Neural progenitor cell (in vitro differentiated cells): ENCODE data around the gene DLK1. TPM values are rescaled to one million over a fixed set of nuclear protein-coding genes. Genes with fewer than 3 reads are reported as not detected.

Experiments
- DNase-seq: peaks from one replicate; pipeline ENCODE4 v3.0.0-alpha.2; 2016; ENCODE audit warnings: low spot score
- H2AFZ ChIP-seq: fragments of 200-600 bp; sonication (generic); replicated peaks from 2 replicates; pipeline ENCODE4 v1.6.1; 2016; ENCODE audit warnings: antibody characterized with exemption
- H3F3A ChIP-seq: fragments of 200-600 bp; sonication (generic); 2 replicates; pipeline ENCODE4 v1.6.1; 2016; ENCODE audit warnings: antibody characterized with exemption, low read depth
- H3K27ac ChIP-seq: fragments of 200-600 bp; sonication (generic); 2 replicates; pipeline ENCODE4 v1.5.1; 2016; ENCODE audit warnings: mild to moderate bottlenecking
- H3K27me3 ChIP-seq: fragments of 200-600 bp; sonication (generic); 2 replicates; pipeline ENCODE4 v1.6.1; 2016; ENCODE audit warnings: mild to moderate bottlenecking, moderate library complexity
- H3K36me3 ChIP-seq: fragments of 200-600 bp; sonication (generic); 2 replicates; pipeline ENCODE4 v1.5.1; 2016
- H3K4me1 ChIP-seq: fragments of 200-600 bp; sonication (generic); 2 replicates; pipeline ENCODE4 v1.6.1; 2016; ENCODE audit warnings: mixed run types
- H3K4me2 ChIP-seq: fragments of 200-600 bp; sonication (generic); 2 replicates; pipeline ENCODE4 v1.6.1; 2016
- H3K4me3 ChIP-seq: fragments of 200-600 bp; sonication (generic); 2 replicates; pipeline ENCODE4 v1.5.1; 2016
- H3K79me2 ChIP-seq: fragments of 200-600 bp; sonication (generic); 2 replicates; pipeline ENCODE4 v1.6.1; 2016; ENCODE audit warnings: low read depth
- H3K9ac ChIP-seq: fragments of 200-600 bp; sonication (generic); 2 replicates; pipeline ENCODE4 v1.6.1; 2016
- H3K9me3 ChIP-seq: fragments of 200-600 bp; sonication (generic); 2 replicates; pipeline ENCODE4 v1.5.1; 2016; ENCODE audit warnings: low read depth
- H4K20me1 ChIP-seq: fragments of 200-600 bp; sonication (generic); 2 replicates; pipeline ENCODE4 v1.6.1; 2016; ENCODE audit warnings: low read depth
- H3K27ac Mint-ChIP-seq: 3 replicates; pipeline ENCODE4 v1.8.0; 2021; ENCODE audit warnings: mixed read lengths
- H3K27me3 Mint-ChIP-seq: 2 replicates; pipeline ENCODE4 v1.8.0; 2022; ENCODE audit warnings: low read depth, mild to moderate bottlenecking, inconsistent platforms, moderate library complexity, mixed read lengths; ENCODE audit not compliant: insufficient read depth
- H3K36me3 Mint-ChIP-seq: 3 replicates; pipeline ENCODE4 v1.8.0; 2021; ENCODE audit warnings: mixed read lengths
- H3K4me1 Mint-ChIP-seq: 3 replicates; pipeline ENCODE4 v1.8.0; 2021; ENCODE audit warnings: mixed read lengths
- H3K4me3 Mint-ChIP-seq: 3 replicates; pipeline ENCODE4 v1.8.0; 2021; ENCODE audit warnings: mild to moderate bottlenecking, moderate library complexity, mixed read lengths
- H3K9me3 Mint-ChIP-seq: 3 replicates; pipeline ENCODE4 v1.8.0; 2020; ENCODE audit warnings: mixed read lengths
- CTCF ChIP-seq: fragments of 200-600 bp; sonication (generic); IDR thresholded peaks from 2 replicates; pipeline ENCODE4 v1.5.1; 2017; ENCODE audit warnings: antibody characterized with exemption, mild to moderate bottlenecking
- EZH2 ChIP-seq: fragments of 200-600 bp; sonication (generic); IDR thresholded peaks from 2 replicates; pipeline ENCODE4 v1.6.1; 2017; ENCODE audit warnings: antibody characterized with exemption, mild to moderate bottlenecking, moderate library complexity
- EZH2phosphoT487 ChIP-seq: fragments of 200-600 bp; sonication (generic); IDR thresholded peaks from 2 replicates; pipeline ENCODE4 v1.6.1; 2017; ENCODE audit warnings: antibody characterized with exemption
- total RNA-seq: library from RNA; depleted of rRNA; stranded (reverse); fragments of >200 nt; gene quantifications from 2 replicates; pipeline ENCODE4 v1.2.3, GENCODE V29; 2015; ENCODE audit warnings: low replicate concordance

Gene DLK1
- total RNA-seq, 1 donor from 2014 or later: 312 TPM

GRCh38 chr14:100698666-100699448 lies 27.8 kb upstream of the DLK1 start:
- Histone ChIP-seq H3K4me2 (no peak overlapping the region), H4K20me1 (no peaks in the 10 kb centered on the region), H3K27ac (no peak overlapping the region), H3K27me3 (no peaks in the 10 kb centered on the region), H3K9me3 (no peaks in the 10 kb centered on the region), H3K79me2 (no peaks in the 10 kb centered on the region), H3F3A (no peaks in the 10 kb centered on the region), H3K4me1 (peaks cover 9% of the 10 kb centered on the region), H3K9ac (no peak overlapping the region), H2AFZ (no peak overlapping the region), H3K4me3 (no peak overlapping the region), H3K36me3 (no peaks in the 10 kb centered on the region)
- H3K4me3 Mint-ChIP-seq: no peak overlapping the region
- H3K9me3 Mint-ChIP-seq: no peaks in the 10 kb centered on the region
- peak overlapping the region; percentile 59 for H3K27ac Mint-ChIP-seq
- H3K36me3 Mint-ChIP-seq: no peaks in the 10 kb centered on the region
- peaks cover 18% of the 10 kb centered on the region for H3K27me3 Mint-ChIP-seq
- no peak for DNase-seq
- no peak for TF ChIP-seq CTCF
- no peak for TF ChIP-seq EZH2phosphoT487
- TF ChIP-seq EZH2: no peak
- H3K4me1 Mint-ChIP-seq: peaks cover 32% of the 10 kb centered on the region

- no peaks in the 10 kb centered on the region for H3K36me3 Mint-ChIP-seq
- Histone ChIP-seq H2AFZ (peak overlapping the region; percentile 9), H3K9me3 (no peaks in the 10 kb centered on the region), H3K9ac (no peak overlapping the region), H3K4me2 (no peak overlapping the region), H3K27me3 (no peaks in the 10 kb centered on the region), H3K4me3 (no peak overlapping the region), H3K4me1 (peaks cover 9% of the 10 kb centered on the region), H3K27ac (no peak overlapping the region), H4K20me1 (no peaks in the 10 kb centered on the region), H3F3A (no peaks in the 10 kb centered on the region), H3K36me3 (no peaks in the 10 kb centered on the region), H3K79me2 (no peaks in the 10 kb centered on the region)
- peaks cover 22% of the 10 kb centered on the region for H3K27me3 Mint-ChIP-seq
- H3K9me3 Mint-ChIP-seq: no peaks in the 10 kb centered on the region
- no peak for DNase-seq
- no peak overlapping the region for H3K4me3 Mint-ChIP-seq
- TF ChIP-seq CTCF (no peak), EZH2 (no peak), EZH2phosphoT487 (no peak)
- peaks cover 16% of the 10 kb centered on the region for H3K4me1 Mint-ChIP-seq
- no peak overlapping the region for H3K27ac Mint-ChIP-seq
These were observed 25.4 kb upstream of the DLK1 start for GRCh38 chr14:100701314-100701713.

- Histone ChIP-seq H2AFZ (no peak overlapping the region), H3K27ac (no peak overlapping the region), H3K4me2 (no peak overlapping the region), H3K4me1 (peaks cover 9% of the 10 kb centered on the region), H3K9ac (no peak overlapping the region), H3K9me3 (no peaks in the 10 kb centered on the region), H3K79me2 (no peaks in the 10 kb centered on the region), H3K36me3 (no peaks in the 10 kb centered on the region), H3K27me3 (no peaks in the 10 kb centered on the region), H3K4me3 (no peak overlapping the region), H4K20me1 (no peaks in the 10 kb centered on the region), H3F3A (peaks cover 6% of the 10 kb centered on the region)
- Mint-ChIP-seq H3K27me3 (peaks cover 26% of the 10 kb centered on the region), H3K9me3 (no peaks in the 10 kb centered on the region), H3K4me3 (no peak overlapping the region), H3K27ac (no peak overlapping the region), H3K36me3 (no peaks in the 10 kb centered on the region), H3K4me1 (peaks cover 15% of the 10 kb centered on the region)
- no peak for DNase-seq
- TF ChIP-seq EZH2: no peak
- no peak for TF ChIP-seq EZH2phosphoT487
- TF ChIP-seq CTCF: no peak
These were observed 24.1 kb upstream of the DLK1 start for GRCh38 chr14:100702590-100702989.
